NCI-H82 treated with DMSO at 0.1 percent for 48 hours (cell line): ENCODE results near the gene OR10G6.
"Not testable (repeated sequence)": the region's sequence is repeated elsewhere in the genome, so short reads cannot be mapped to it uniquely, and the experiment has no call there.

Experiments
- DNase-seq: peaks from one replicate; lab custom pipeline; 2025; ENCODE audit not compliant: unreplicated experiment; lab: John Stamatoyannopoulos, UW

OR10G6 gene

DNA sequence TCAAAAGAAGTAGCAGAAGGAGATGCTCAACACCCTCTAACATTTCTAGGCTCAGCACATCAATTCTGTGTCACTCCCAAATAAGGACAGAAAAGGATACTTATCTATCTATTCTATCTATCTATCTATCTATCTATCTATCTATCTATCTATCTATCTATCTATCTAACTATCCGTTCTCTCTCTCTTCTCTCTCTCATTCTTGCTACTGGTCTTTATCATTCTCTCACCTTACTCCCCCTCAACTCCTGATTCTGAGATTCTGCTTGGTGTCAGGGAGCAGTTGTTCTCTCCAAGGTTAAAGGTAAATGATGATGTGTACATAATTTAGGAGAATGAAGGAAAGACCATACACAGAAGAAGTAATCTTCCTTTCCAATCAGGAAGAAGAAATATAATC is at the start of gene OR10G6:
OR10G6 (minus strand) TSS at position 43 of the 400 bp plus-strand sequence; CDS start at position 43, 0 bp downstream.
- DNase-seq, result no peak

DNA sequence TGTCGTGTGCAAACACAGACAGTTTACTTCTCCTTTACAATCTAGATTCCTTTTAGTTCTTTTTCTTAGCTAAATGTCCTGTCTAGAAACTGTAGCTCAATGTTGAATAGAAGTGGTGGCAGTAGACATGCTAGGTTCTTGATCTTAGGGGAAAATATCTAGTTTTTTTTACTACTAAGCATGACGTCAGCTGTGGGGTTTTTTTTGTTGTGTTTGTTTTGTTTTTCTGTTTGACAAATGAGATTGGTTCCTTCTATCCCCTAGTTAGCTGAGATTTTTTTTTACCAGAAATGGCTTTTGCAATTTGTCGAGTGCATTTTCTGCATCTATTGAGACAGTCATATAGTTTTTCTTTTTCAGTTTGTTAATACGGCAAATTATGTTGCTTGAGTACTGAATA is 48.5 kb upstream of the OR10G6 start:
- no peak for DNase-seq

GRCh38 chr11:124041254-124041653 is 46.3 kb upstream of the OR10G6 start, which contains the start of gene OR10G7:
OR10G7 (minus strand) TSS chr11:124041325; CDS start chr11:124039001, 2,324 bp downstream.
- DNase-seq, result no peak

GRCh38 chr11:124039557-124039956 is 44.6 kb upstream of the OR10G6 start:
- DNase-seq, result no peak

DNA sequence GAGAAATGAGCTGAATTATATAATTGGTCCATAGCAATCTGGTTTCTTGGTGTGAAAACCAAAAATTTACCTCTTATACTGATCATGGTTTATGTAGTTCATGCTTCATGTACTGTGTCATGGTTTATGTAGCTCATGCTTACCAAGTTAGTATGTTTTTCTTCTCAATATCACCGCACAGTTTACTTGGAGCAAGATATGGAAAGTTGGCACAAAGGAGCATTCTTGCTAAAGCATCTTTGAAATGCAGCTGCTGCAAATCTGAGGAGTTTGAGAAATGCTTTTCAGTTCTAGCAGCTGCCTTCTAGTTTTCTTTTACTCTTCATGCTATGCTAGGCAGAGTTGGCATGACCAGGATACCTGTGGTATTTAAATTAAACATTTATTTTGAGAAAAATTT is 41.7 kb upstream of the OR10G6 start:
- DNase-seq, result no peak

DNA sequence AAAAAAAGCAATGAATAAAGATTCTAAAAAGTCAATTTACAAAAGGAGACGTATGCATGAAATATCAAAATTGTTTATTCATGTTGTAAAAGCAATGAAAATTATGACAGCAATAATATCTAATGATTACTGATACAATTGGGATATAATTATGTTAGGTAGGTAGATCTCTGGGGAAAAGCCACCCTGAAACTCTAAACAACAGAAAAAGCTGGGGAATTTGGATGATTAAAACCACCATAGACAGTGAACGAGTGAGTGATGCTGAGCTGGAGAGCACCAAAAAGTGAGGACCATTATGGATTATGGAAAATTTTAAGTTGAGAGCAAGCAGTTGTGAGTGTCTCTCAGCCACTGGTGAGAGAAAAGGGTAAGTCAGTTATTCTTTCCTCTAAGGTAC is 31.5 kb upstream of the OR10G6 start, which contains the start of gene OR10G8:
OR10G8 (plus strand) TSS at position 301 of the 400 bp plus-strand sequence. CDS start 2,825 bp downstream, outside the sequence.
- no peak for DNase-seq

DNA sequence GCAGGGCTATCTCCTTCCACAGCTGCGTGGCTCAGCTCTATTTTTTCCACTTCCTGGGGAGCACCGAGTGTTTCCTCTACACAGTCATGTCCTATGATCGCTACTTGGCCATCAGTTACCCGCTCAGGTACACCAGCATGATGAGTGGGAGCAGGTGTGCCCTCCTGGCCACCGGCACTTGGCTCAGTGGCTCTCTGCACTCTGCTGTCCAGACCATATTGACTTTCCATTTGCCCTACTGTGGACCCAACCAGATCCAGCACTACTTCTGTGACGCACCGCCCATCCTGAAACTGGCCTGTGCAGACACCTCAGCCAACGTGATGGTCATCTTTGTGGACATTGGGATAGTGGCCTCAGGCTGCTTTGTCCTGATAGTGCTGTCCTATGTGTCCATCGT is 20.9 kb upstream of the OR10G6 start:
- not testable (repeated sequence) for DNase-seq

GRCh38 chr11:124012697-124013096 is 17.7 kb upstream of the OR10G6 start, which contains the start of gene OR10G4:
OR10G4 (plus strand) TSS chr11:124012997; CDS start chr11:124015575, 2,578 bp downstream.
- no peak for DNase-seq

- no peak for DNase-seq
Observed at GRCh38 chr11:123979311-123979710, 15.7 kb downstream of the OR10G6 start.

DNA sequence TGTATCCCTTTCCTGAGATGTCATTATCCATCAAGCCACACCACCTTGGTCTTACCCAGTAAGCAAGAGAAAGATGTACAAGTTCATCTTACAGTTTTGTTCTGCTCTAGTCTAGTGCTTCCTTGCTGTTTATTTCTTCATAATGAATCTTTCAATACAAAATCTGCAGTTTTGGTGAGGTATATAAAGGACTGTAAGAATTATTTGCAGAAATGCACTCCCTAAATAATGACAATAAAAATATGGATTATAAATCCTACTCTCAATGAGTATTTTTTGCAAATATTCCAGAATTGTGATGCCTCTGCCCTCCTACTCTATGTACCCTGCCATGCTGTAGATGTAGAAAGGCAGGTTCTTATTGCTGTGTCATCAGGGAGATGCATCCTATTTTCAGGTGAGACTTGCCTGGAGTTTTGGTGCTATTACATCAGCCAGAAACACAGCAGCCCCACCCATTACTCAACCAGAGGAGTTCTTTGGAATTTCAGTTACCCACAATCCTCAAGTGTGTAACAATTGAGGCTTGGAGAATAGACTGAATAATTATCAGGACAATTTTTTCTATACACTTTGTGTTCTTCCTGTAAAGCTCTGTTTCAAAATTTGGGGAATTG is 17.1 kb downstream of the OR10G6 start, which contains the start of gene OR10S1:
OR10S1 (minus strand) TSS at position 51 of the 617 bp plus-strand sequence. CDS start 117 bp downstream, outside the sequence.
- no peak for DNase-seq

GRCh38 chr11:123976770-123977560 is 18.0 kb downstream of the OR10G6 start:
- no peak for DNase-seq

DNA sequence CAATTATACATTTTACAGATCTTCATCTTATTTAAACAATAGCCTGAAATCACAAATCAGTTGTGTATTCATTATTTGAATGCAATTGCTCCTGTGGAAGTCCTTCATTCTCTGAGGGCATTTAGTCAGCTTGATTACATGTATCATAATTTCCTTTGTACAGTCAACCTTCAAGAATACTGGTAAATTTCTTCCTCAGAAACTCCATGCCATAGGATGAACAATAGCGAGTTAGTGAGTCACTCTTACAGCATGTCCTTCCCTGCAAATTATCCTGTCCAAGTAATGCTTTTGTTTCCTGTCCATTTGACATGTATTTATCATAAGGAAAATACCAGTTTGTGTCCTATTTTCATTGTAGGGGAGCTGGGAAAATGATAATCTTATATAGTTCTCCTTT is 21.1 kb downstream of the OR10G6 start:
- DNase-seq, result no peak

DNA sequence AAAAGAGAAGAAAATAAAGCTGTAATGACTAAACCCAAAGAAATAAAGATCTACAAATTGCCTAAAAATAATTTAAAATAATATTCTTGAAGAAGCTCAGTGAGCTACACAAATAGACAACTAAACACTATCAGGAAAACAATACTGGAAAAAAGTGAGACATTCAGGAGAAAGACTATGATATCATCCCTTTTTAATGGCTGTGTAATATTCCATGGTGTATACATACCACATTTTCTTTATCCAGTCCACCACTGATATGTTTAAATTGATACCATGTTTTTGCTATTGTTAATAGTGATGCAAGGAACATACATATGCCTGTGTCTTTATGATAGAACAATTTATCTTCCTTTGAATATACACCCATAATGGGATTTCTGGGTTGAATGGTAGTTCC is 38.2 kb downstream of the OR10G6 start:
- no peak for DNase-seq

DNA sequence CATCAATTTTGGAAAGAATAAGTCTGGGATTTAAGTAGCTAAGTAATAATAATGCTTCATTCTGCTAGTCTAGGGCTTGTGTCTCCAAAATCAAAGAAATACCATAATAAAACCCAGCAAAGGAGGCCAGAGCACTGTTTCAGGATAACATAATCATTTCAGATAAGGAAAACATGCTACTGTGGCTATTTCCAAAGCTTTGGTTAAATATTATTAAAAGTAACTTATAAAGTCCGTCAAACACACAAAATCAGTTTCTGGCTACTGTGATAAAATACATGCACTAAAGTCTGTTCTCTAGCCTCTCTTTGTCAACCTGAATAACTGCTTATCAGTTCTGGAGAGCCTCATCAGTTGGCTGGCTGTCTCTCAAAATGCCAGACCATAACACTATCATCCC is 49.8 kb downstream of the OR10G6 start:
- no peak for DNase-seq
